Measurements from ENCODE around the gene RNF123.

DNA sequence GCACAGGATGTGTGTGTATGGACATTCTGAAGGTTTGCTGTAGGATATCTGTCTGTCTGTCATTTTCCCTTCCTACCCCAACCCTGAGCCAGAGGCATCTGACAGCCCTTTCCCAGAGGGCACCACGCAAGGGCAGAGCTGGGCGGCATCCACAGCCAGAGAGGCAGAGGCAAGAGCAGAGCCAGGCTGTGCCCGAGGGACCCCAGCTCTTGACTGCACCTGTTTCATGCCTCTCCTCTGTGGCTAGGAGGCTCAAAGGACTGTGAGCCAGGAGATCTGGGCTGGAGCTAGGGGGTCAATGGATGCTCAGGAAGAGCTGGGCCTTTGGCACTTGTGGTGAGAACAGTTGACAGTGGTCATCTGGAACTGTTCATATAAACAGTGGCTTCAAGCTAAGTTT, 20.0 kb upstream of the RNF123 start:
- TF ChIP-seq, protein P1, sequence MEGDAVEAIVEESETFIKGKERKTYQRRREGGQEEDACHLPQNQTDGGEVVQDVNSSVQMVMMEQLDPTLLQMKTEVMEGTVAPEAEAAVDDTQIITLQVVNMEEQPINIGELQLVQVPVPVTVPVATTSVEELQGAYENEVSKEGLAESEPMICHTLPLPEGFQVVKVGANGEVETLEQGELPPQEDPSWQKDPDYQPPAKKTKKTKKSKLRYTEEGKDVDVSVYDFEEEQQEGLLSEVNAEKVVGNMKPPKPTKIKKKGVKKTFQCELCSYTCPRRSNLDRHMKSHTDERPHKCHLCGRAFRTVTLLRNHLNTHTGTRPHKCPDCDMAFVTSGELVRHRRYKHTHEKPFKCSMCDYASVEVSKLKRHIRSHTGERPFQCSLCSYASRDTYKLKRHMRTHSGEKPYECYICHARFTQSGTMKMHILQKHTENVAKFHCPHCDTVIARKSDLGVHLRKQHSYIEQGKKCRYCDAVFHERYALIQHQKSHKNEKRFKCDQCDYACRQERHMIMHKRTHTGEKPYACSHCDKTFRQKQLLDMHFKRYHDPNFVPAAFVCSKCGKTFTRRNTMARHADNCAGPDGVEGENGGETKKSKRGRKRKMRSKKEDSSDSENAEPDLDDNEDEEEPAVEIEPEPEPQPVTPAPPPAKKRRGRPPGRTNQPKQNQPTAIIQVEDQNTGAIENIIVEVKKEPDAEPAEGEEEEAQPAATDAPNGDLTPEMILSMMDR (IDR thresholded peaks at IDR 0.05), result no peak
- TF ChIP-seq ZFX (IDR thresholded peaks at IDR 0.05; ENCODE audit: borderline replicate concordance), result no peak

All from 22Rv1 (cell line).